GM23338 (cell line): Measurements from ENCODE around the gene KDM7A. TPM values are rescaled to one million over a fixed set of nuclear protein-coding genes. Genes with fewer than 3 reads are reported as not detected.
"Not testable (repeated sequence)": the region's sequence is repeated elsewhere in the genome, so short reads cannot be mapped to it uniquely, and the experiment has no call there.

ENCODE experiments used
- ATAC-seq: fragments of 200-7000 bp; cut with Tn5 transposase; 3 replicates; pipeline ENCODE4 v1.9.1; 2020
- DNase-seq: peaks from one replicate; pipeline ENCODE4 v3.0.0-alpha.2; 2015; ENCODE audit warnings: low spot score
- H2AFZ ChIP-seq: fragments of 200-600 bp; sonication (generic); 2 replicates; pipeline ENCODE4 v1.8.0; 2016; ENCODE audit warnings: antibody characterized with exemption, mild to moderate bottlenecking, moderate library complexity
- H3F3A ChIP-seq: fragments of 200-600 bp; sonication (generic); replicated peaks from 2 replicates; pipeline ENCODE4 v1.8.0; 2017; ENCODE audit warnings: antibody characterized with exemption, mixed run types, low read depth
- H3K27ac ChIP-seq: fragments of 200-600 bp; sonication (generic); 2 replicates; pipeline ENCODE4 v1.6.1; 2016; ENCODE audit warnings: low read depth
- H3K27me3 ChIP-seq: fragments of 200-600 bp; sonication (generic); 2 replicates; pipeline ENCODE4 v1.8.0; 2016; ENCODE audit warnings: mild to moderate bottlenecking, mixed run types, moderate library complexity; ENCODE audit not compliant: insufficient read depth
- H3K36me3 ChIP-seq: fragments of 200-600 bp; sonication (generic); 2 replicates; pipeline ENCODE4 v1.8.0; 2016; ENCODE audit warnings: mild to moderate bottlenecking; ENCODE audit not compliant: insufficient read depth
- H3K4me1 ChIP-seq: fragments of 200-600 bp; sonication (generic); 2 replicates; pipeline ENCODE4 v1.8.0; 2016; ENCODE audit warnings: mild to moderate bottlenecking, moderate library complexity; ENCODE audit not compliant: insufficient read depth
- H3K4me2 ChIP-seq: fragments of 200-600 bp; sonication (generic); 2 replicates; pipeline ENCODE4 v1.7.1; 2017; ENCODE audit warnings: mixed run types
- H3K4me3 ChIP-seq: fragments of 200-600 bp; sonication (generic); 2 replicates; pipeline ENCODE4 v1.6.1; 2016; ENCODE audit warnings: mixed run types
- H3K79me2 ChIP-seq: fragments of 200-600 bp; sonication (generic); replicated peaks from 2 replicates; pipeline ENCODE4 v1.8.0; 2017; ENCODE audit warnings: mild to moderate bottlenecking; ENCODE audit not compliant: insufficient read depth
- H3K9me2 ChIP-seq: fragments of 200-600 bp; sonication (generic); 2 replicates; pipeline ENCODE4 v1.8.0; 2017; ENCODE audit not compliant: insufficient read depth
- H4K20me1 ChIP-seq: fragments of 200-600 bp; sonication (generic); replicated peaks from 2 replicates; pipeline ENCODE4 v1.8.0; 2017; ENCODE audit warnings: mild to moderate bottlenecking; ENCODE audit not compliant: insufficient read depth
- H3K27ac Mint-ChIP-seq: 2 replicates; pipeline ENCODE4 v1.8.0; 2020; ENCODE audit warnings: inconsistent platforms, mild to moderate bottlenecking, moderate library complexity, mixed read lengths
- H3K27me3 Mint-ChIP-seq: 3 replicates; pipeline ENCODE4 v1.8.0; 2022; ENCODE audit warnings: low read depth, mild to moderate bottlenecking, moderate library complexity, mixed read lengths, inconsistent platforms; ENCODE audit not compliant: insufficient read depth, poor library complexity
- H3K36me3 Mint-ChIP-seq: 3 replicates; pipeline ENCODE4 v1.8.0; 2021; ENCODE audit warnings: low read depth, mild to moderate bottlenecking, inconsistent platforms, moderate library complexity, mixed read lengths
- H3K4me1 Mint-ChIP-seq: 3 replicates; pipeline ENCODE4 v1.8.0; 2020; ENCODE audit warnings: mild to moderate bottlenecking, inconsistent platforms, mixed read lengths
- H3K4me3 Mint-ChIP-seq: 3 replicates; pipeline ENCODE4 v1.8.0; 2021; ENCODE audit warnings: moderate library complexity, mild to moderate bottlenecking, inconsistent platforms, mixed read lengths
- H3K9me3 Mint-ChIP-seq: 3 replicates; pipeline ENCODE4 v1.8.0; 2020; ENCODE audit warnings: moderate library complexity, mild to moderate bottlenecking, inconsistent platforms, mixed read lengths
- CTCF ChIP-seq, 2 experiments: fragments of 200-600 bp in 1 of 2; sonication (generic) in 1 of 2; conservative IDR thresholded peaks; 2 replicates each; pipeline versions ENCODE4 v1.5.1 to v1.6.1; 2016 to 2017; ENCODE audit warnings: antibody characterized with exemption in 2 of 2, low read depth in 2 of 2, mild to moderate bottlenecking in 2 of 2, moderate library complexity in 1 of 2
- JUNB ChIP-seq: IDR thresholded peaks from one replicate; pipeline ENCODE4 v1.6.1; 2016; ENCODE audit warnings: antibody characterized with exemption; ENCODE audit not compliant: unreplicated experiment
- NANOG ChIP-seq: IDR thresholded peaks from 2 replicates; pipeline ENCODE4 v1.6.1; 2016; ENCODE audit warnings: antibody characterized with exemption, borderline replicate concordance
- REST ChIP-seq: IDR thresholded peaks from one replicate; pipeline ENCODE4 v1.6.1; 2018; ENCODE audit warnings: antibody characterized with exemption; ENCODE audit not compliant: unreplicated experiment
- STAT1 ChIP-seq: IDR thresholded peaks from one replicate; pipeline ENCODE4 v1.6.1; 2016; ENCODE audit warnings: antibody characterized with exemption; ENCODE audit not compliant: unreplicated experiment
- ZNF331 ChIP-seq: fragments of 250-450 bp; sonication (Bioruptor Pico); IDR thresholded peaks from 2 replicates; pipeline ENCODE4 v1.5.0; 2020; ENCODE audit warnings: low read depth, mild to moderate bottlenecking, moderate library complexity
- polyA plus RNA-seq: library from polyadenylated mRNA; unstranded; fragments of >200 nt; fragmentation: Nextera tagmentation; extraction: Ambion mirVana; gene quantifications from 2 replicates; pipeline ENCODE4 v1.2.1, GENCODE V29; 2016
- total RNA-seq: library from RNA; depleted of rRNA; stranded (reverse); fragments of >200 nt; shearing (Covaris generic); gene quantifications from 2 replicates; pipeline ENCODE4 v1.2.3, GENCODE V29; 2014

Gene KDM7A
- total and polyA plus RNA-seq, 2 experiments from 2014 or later = 2.3 to 10.8 TPM

GRCh38 chr7:140202942-140203341, 26.2 kb upstream of the KDM7A start:
- not testable (repeated sequence) for H2AFZ ChIP-seq, H3K9me2 ChIP-seq, H3F3A ChIP-seq, H3K4me2 ChIP-seq, H3K4me3 ChIP-seq, H3K79me2 ChIP-seq, H3K4me3 Mint-ChIP-seq, H3K36me3 ChIP-seq, DNase-seq, H4K20me1 ChIP-seq, H3K27me3 Mint-ChIP-seq, H3K4me1 ChIP-seq, H3K27me3 ChIP-seq, H3K27ac ChIP-seq, ATAC-seq, H3K27ac Mint-ChIP-seq
- Mint-ChIP-seq H3K4me1 (peaks cover 20% of the 10 kb centered on the region), H3K36me3 (peaks cover 14% of the 10 kb centered on the region), H3K9me3 (peaks cover 21% of the 10 kb centered on the region)

- Mint-ChIP-seq H3K9me3 (peaks cover 21% of the 10 kb centered on the region), H3K27ac (no peak overlapping the region), H3K4me1 (peaks cover 20% of the 10 kb centered on the region), H3K27me3 (peaks cover 6% of the 10 kb centered on the region), H3K36me3 (peaks cover 14% of the 10 kb centered on the region), H3K4me3 (no peak overlapping the region)
- Histone ChIP-seq H4K20me1 (no peaks in the 10 kb centered on the region), H3K4me2 (0 out of 2 replicates have a peak overlapping the region, but pooled peaks have one; percentile 13), H3K4me1 (peaks cover 7% of the 10 kb centered on the region), H2AFZ (0 out of 2 replicates have a peak overlapping the region, but pooled peaks have one; percentile 38), H3K4me3 (no peak overlapping the region), H3K27me3 (no peaks in the 10 kb centered on the region), H3K27ac (no peak overlapping the region), H3K9me2 (peaks cover 4% of the 10 kb centered on the region; the same call in 1 of the 2 replicates), H3K79me2 (no peaks in the 10 kb centered on the region), H3F3A (no peaks in the 10 kb centered on the region), H3K36me3 (peaks cover 6% of the 10 kb centered on the region; the same call in 1 of the 2 replicates)
- DNase-seq (peak; percentile 57), ATAC-seq (peak; percentile 53; the same call in 2 of the 3 replicates)
- TF ChIP-seq STAT1 (no peak), NANOG (no peak), JUNB (no peak), CTCF (conservative IDR thresholded peaks at IDR 0.05; ENCODE audit: low read depth in 2 of 2) (0 out of 4 replicates have a peak, but pooled peaks of 1 of the 2 experiments have one; percentile 18), ZNF331 (CRISPR knock-in tag) (no peak), REST (peak; percentile 67)
Measured at GRCh38 chr7:140201393-140201792, 24.6 kb upstream of the KDM7A start.
